ENCODE data around the gene OTP.

DNA sequence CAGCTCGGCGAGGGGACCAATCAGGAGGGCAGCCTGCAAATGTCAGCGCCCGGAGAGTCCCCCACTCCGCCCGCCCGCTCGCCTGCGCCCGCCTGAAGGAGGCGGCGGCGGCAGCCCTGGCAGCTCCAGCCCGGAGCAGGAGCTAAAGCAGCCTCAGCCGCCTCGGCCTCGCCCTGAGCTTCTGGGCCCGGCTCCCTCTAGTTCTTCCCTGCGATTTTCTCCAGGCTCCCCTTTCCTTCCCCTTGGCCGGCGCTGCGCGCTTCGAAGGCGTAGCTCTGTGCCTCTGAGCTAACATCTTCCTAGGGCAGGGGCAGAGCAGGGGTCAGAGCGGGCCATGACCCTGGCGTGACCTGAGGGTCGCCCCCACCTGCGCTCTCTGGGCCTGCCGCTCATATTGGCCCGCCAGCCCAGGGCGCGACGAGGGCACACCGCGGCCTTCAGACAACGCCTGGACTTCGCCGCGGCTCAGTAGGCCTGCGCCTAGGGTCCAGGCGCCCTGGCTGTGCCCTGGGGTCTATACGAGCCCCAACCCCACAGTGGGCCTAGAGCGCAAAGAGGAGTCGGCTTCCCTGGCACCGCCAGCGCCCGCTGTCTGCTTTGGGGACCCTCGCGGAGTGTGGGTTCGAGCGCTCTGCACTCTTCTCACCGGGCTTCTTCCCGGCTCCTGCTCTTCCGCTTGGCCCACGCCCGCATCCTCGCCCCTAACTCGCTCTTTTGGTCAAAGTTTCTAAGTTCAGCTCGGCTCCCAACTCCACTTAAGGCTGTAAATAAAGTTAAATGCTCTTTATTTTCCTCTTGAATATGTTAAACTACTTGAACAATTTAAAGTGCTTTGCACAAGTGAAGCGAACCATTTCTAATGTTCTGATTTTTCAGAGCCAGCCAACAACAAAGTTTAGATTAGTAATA is 504 bp upstream of the OTP start:
- TF ChIP-seq, protein P1, sequence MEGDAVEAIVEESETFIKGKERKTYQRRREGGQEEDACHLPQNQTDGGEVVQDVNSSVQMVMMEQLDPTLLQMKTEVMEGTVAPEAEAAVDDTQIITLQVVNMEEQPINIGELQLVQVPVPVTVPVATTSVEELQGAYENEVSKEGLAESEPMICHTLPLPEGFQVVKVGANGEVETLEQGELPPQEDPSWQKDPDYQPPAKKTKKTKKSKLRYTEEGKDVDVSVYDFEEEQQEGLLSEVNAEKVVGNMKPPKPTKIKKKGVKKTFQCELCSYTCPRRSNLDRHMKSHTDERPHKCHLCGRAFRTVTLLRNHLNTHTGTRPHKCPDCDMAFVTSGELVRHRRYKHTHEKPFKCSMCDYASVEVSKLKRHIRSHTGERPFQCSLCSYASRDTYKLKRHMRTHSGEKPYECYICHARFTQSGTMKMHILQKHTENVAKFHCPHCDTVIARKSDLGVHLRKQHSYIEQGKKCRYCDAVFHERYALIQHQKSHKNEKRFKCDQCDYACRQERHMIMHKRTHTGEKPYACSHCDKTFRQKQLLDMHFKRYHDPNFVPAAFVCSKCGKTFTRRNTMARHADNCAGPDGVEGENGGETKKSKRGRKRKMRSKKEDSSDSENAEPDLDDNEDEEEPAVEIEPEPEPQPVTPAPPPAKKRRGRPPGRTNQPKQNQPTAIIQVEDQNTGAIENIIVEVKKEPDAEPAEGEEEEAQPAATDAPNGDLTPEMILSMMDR (IDR thresholded peaks at IDR 0.05) = no peak
- TF ChIP-seq ZFX (IDR thresholded peaks at IDR 0.05; ENCODE audit: borderline replicate concordance) = no peak
